ENCODE results near the gene LHX5. TPM values are rescaled to one million over a fixed set of nuclear protein-coding genes. Genes with fewer than 3 reads are reported as not detected.
A peak's percentile ranks its signal among the peaks of the same experiment; 100 is the strongest.

Gene LHX5
- total RNA-seq, 2 donors from 2014 or later = not detected

DNA sequence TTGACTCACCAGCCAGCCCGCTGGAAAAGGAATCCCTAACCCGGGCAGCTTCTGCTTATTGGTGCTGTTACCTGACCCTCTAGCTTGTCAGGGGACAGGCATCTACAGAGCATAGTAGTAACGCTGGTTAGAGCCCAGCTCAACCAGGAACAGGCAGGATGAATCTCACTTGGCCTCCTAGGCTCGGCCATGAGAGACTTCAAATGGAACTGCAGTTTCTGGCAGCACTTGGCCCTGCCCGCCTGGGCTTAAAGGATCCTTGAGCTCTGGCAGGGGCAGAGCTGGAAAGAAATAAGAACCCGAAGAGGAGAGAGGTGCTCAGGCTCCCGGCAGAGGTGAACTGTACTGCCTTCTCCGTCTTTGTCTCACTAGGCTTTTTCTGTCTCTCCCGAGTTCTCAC, 2.3 kb upstream of the LHX5 start:
- no peaks in the 10 kb centered on the region for H3K9me3 Mint-ChIP-seq
- H3K27ac Mint-ChIP-seq = no peak overlapping the region
- no peak for DNase-seq (ENCODE audit: low spot score)
- H3K27me3 Mint-ChIP-seq = peaks cover 37 to 54% of the 10 kb centered on the region in 2 donors
- H3K4me1 Mint-ChIP-seq (ENCODE audit: low read depth in 2 of 2) = peaks cover 0 to 6% of the 10 kb centered on the region in 2 donors
- H3K4me3 Mint-ChIP-seq = peak overlapping the region; percentile 11
- ATAC-seq = no peak
- peaks cover under 1% of the 10 kb centered on the region for H3K36me3 Mint-ChIP-seq

DNA sequence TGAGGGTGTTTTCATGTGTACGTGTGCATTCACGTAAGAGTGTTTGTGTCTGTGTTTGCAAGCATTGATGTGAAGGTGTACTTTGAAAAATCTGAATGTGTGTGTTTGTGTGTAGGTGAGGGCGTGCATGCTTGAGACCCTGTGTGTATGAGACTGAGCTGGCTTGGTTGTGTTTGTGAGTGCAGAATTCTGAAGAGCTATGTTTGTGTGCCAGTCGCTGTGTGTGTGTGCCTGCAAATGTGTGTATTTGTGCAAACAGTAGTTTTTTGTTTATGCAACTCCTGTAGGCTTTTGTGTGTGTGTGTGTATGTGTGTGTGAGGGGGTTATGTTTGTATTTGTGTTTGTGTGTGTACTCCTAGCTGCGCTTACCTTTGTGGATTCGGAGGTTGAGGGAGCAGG, 1.7 kb upstream of the LHX5 start:
- Mint-ChIP-seq H3K27me3 (peaks cover 33 to 57% of the 10 kb centered on the region in 2 donors), H3K9me3 (no peaks in the 10 kb centered on the region), H3K27ac (no peak overlapping the region), H3K4me3 (no peak overlapping the region), H3K36me3 (no peaks in the 10 kb centered on the region), H3K4me1 (ENCODE audit: low read depth in 2 of 2) (peaks cover 0 to 6% of the 10 kb centered on the region in 2 donors)
- ATAC-seq (no peak), DNase-seq (ENCODE audit: low spot score) (no peak)

DNA sequence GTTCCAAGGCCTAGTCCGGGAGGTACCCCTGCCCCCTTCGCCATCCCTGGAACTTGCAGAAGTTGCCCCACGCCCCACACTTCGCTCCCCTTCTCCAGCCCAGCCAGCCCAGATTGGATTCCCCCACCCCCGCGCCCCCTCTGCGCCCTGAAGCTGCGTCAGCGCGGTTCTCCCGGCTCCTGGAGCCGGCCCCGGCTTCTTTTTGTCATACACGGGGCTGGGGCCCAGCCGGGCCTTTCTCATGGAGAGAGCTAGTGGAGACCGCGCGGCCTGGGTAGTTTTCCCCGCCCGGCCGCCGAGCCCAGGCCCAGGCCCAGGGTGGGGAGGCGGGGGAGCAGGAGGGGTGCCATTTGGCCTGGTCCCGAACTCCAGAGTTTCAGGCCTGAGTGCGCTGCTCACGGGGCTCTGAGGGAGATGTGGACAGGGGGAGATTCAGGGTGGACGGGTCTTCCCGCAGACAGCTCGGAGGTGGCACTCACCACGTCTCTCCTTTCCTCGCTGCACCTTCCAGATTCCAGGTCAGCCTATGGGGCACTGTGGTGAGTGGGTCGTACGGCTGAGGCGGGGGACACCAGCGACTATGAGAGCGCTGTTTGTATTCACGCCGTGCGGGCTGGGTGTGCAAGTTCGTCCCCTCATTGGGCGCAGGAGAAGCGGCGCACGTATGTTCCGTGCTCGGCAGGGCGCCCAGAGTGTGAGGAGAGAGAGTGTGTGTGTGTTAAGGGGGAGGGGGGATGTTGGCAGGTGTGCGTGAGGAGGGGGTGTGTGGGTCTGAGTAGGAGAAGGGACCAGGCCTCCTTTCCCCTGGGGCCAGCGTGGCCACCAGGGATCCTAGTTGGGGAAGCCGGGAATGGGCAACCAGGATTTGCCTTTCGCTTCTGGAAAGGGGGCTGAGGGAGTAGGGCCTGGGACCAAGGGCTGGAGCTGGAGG, 785 bp upstream of the LHX5 start:
- no peak overlapping the region for H3K4me3 Mint-ChIP-seq
- peaks cover 27 to 53% of the 10 kb centered on the region in 2 donors for H3K27me3 Mint-ChIP-seq
- H3K4me1 Mint-ChIP-seq (ENCODE audit: low read depth in 2 of 2) = peaks cover 0 to 6% of the 10 kb centered on the region in 2 donors
- no peaks in the 10 kb centered on the region for H3K9me3 Mint-ChIP-seq
- H3K27ac Mint-ChIP-seq = no peak overlapping the region
- no peak for DNase-seq (ENCODE audit: low spot score)
- ATAC-seq = no peak
- H3K36me3 Mint-ChIP-seq = no peaks in the 10 kb centered on the region

DNA sequence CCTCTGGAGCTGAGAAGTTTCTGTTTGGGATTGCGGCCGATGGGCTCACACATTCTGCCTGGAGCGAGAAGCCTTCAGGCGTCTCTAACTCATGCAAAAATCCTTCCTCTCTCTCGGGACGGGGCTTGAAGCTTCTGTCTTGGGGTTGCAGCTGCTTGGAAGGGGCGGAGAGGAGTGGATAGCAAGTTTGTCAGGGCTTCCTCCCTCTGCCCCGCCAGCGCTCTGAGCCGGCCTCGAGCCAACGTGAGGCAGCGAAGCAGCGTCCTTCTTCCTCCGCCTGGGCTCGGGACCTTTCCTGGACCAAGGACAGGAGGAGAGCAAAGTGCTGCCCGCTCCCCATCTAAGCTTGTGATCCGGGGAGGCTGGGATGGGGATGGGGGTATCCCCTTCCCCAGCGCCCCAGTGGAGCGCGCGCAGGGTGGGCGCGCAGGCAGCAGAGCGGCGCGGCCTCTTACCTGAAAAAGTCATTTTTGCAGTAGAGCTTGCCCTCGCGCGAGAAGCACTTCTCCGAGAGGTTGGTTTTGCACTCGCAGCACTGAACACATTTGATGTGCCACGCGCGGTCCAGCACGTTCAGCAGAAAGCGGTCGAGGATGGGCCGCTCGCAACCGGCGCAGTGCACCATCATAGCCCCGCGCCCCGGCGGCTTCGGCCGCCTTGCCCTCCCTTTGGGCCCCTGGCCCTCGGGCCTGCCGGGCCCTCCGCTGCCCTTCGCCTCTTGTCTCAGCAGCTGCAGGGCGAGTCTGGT, 626 bp downstream of the LHX5 start:
- no peaks in the 10 kb centered on the region for H3K9me3 Mint-ChIP-seq
- peaks cover 4 to 12% of the 10 kb centered on the region in 2 donors for H3K4me1 Mint-ChIP-seq (ENCODE audit: low read depth in 2 of 2)
- no peak overlapping the region for H3K4me3 Mint-ChIP-seq
- no peak overlapping the region for H3K27ac Mint-ChIP-seq
- no peak for DNase-seq (ENCODE audit: low spot score)
- ATAC-seq = no peak
- peaks cover 38 to 57% of the 10 kb centered on the region in 2 donors for H3K27me3 Mint-ChIP-seq
- no peaks in the 10 kb centered on the region for H3K36me3 Mint-ChIP-seq

DNA sequence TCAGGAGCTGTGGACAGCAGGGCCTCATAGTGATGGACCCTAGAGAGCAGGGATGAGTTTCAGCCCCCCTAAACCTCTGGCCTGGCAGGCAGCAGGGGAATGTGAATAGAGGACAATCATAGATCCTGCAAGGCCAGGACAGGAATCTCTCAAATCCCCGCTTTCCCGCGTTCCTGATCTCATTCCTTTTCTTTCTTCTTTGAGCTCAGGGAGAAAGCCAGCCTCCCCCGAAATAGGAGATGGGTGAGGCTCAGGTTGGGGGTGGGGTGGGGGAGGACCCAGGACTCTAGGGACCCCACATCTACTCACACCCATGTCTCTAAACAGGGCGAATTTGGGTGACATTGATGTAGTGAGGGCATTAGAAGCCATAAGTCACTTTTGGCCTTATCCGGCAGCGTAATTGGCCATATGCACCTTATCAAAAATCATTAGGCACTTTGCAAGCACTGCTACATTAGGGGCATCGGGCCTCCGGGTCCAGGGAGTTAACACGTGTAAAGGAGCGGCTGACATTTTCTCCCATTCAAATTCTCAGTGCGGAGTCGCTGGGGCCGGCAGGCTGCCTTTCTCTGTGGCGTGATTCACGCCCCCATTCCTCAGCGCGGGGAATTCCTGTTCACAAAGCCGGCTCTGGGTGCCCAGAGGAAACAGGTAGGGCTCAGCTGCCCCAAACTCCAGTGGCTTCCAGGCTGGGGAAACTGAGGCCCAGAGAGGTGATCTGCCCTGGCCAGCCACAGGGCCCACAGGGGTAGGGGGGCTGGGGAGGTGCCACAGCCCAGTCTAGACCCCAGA, 1.5 kb downstream of the LHX5 start:
- no peak overlapping the region for H3K4me3 Mint-ChIP-seq
- DNase-seq (ENCODE audit: low spot score) (no peak), ATAC-seq (no peak)
- no peak overlapping the region for H3K27ac Mint-ChIP-seq
- H3K4me1 Mint-ChIP-seq (ENCODE audit: low read depth in 2 of 2) = peaks cover 4 to 14% of the 10 kb centered on the region in 2 donors
- no peaks in the 10 kb centered on the region for H3K36me3 Mint-ChIP-seq
- no peaks in the 10 kb centered on the region for H3K9me3 Mint-ChIP-seq
- H3K27me3 Mint-ChIP-seq = peaks cover 37 to 52% of the 10 kb centered on the region in 2 donors

DNA sequence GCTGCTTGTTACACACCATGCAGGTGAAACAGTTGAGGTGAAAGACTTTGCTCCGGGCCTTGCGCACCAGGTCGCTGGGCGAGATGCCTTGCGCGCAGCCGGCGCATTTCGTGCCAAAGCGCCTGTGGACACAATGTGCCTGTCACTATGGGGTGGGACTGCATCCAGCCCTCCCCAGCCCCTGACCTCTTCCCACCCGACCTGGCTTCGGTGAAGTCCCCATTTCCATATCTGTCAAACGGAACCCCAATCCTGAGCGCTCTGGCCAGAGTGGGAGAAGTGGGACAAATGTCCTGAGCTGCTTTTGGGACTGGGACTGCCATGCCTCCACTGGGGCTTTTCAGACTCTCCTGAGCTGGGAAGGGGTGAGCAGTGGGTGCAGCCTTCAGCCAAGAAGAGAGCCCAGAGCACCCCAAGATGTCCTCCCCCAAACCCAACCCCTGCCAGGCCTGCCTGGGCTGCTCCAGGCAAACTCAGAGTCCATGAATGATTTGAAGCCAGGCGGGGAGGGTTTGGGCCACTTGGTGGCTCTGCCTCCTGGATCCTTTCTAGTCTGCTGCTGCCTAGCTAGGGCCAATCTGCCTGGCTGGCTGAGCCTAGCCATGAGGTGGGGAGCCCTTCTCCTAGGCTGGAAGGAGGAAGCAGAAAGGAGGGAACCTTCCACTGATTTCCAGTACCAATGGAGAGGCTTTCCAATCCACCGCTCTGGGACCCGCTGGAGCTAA, 2.3 kb downstream of the LHX5 start:
- Mint-ChIP-seq H3K9me3 (no peaks in the 10 kb centered on the region), H3K36me3 (no peaks in the 10 kb centered on the region)

DNA sequence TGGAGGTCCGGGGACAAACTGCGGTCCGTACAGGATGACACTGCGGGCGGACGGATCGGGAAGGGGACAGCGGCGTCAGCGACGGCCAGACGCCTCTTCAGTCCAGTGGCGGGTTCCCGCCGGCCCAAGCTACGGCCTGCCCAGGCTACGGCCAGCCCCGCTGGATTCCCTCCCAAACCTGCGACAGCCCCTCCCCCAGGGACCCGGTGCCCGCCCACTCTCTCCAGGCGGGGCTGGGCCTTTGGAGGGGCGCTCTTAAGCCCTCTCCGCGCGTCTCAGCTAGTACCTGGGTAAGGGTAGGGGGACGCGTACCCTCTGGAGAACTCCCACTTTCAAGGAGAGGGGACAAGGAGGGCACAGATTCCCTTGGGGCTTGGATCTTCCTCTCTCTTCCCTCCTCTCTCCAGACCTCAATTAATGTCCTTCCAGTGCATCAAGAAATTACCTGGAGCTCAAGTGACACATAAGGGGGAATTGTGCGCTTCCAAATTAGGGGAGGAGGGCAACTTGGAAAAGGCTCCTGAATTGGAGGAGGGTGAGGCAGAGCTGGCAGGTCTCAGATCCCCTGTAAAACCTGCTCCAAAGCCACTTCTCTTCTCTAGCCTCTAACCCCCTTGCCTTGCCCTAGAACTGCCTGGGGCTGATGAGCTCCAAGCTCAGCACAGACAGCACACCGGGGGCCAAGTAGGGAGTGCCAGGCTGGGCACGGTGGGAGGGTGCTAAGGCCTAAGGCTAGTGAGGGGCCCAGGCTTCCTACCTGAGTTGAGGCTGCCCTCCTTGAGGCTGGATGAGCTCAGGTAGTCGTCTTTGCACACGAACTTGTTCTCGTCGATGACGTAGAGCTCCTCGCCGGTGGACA, 3.1 kb downstream of the LHX5 start:
- DNase-seq (ENCODE audit: low spot score) = no peak
- ATAC-seq = no peak
- Mint-ChIP-seq H3K27ac (no peak overlapping the region), H3K4me3 (no peak overlapping the region), H3K4me1 (ENCODE audit: low read depth in 2 of 2) (peaks cover 9 to 13% of the 10 kb centered on the region in 2 donors), H3K9me3 (no peaks in the 10 kb centered on the region), H3K27me3 (peaks cover 29 to 47% of the 10 kb centered on the region in 2 donors), H3K36me3 (peaks cover 5% of the 10 kb centered on the region)

More for the DNA sequence above, 2.3 kb downstream of the LHX5 start:
- peaks cover 29 to 46% of the 10 kb centered on the region in 2 donors for H3K27me3 Mint-ChIP-seq
- ATAC-seq (no peak), DNase-seq (ENCODE audit: low spot score) (no peak)
- H3K4me3 Mint-ChIP-seq = no peak overlapping the region
- H3K4me1 Mint-ChIP-seq (ENCODE audit: low read depth in 2 of 2) = peaks cover 4 to 11% of the 10 kb centered on the region in 2 donors
- no peak overlapping the region for H3K27ac Mint-ChIP-seq

DNA sequence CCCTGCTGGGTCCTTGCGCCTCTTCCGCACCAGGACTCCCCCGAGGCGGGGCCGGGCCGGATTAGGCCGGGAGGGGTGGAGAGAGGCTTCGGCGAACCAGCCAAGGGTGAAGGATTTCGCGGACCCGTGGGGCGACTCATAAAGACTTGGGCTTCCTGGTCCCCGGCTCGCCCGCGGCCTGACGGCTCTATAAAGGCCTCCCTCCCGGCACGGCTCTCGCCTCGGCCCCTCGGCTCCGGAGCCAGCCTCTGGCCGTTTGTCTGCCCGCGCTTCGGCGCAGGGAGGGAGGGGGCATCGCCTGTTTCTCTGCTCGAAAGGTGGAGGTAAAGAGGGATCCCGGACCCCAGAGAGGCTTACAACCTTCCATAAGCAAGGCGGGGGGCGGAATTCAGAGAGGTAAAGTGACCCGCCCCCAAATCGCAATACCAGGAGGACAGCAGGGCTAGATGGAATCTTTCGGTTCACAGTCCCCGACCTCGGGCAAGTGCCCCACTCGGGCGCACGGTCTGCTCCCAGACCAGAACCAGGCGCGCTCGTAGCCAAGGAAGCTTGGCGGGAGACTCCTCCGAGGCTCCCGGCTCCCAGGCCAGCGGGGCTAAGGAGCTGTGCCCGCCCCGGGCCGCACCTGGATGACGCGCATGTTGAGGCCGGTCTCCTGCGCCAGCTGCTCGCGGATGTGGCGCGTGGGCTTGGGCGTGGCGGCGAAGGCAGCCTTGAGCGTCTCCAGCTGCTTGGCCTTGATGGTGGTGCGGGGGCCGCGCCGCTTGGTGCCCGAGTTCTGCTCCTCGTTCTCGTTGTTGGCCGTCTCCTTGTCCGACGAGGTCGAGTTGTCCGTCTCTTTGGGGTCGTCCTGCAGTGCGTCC, 3.9 kb downstream of the LHX5 start:
- Mint-ChIP-seq H3K27me3 (peaks cover 28 to 42% of the 10 kb centered on the region in 2 donors), H3K4me1 (ENCODE audit: low read depth in 2 of 2) (peaks cover 13 to 15% of the 10 kb centered on the region in 2 donors), H3K36me3 (peaks cover 6% of the 10 kb centered on the region), H3K4me3 (no peak overlapping the region), H3K27ac (no peak overlapping the region), H3K9me3 (no peaks in the 10 kb centered on the region)
- DNase-seq (ENCODE audit: low spot score) = no peak
- ATAC-seq = no peak

DNA sequence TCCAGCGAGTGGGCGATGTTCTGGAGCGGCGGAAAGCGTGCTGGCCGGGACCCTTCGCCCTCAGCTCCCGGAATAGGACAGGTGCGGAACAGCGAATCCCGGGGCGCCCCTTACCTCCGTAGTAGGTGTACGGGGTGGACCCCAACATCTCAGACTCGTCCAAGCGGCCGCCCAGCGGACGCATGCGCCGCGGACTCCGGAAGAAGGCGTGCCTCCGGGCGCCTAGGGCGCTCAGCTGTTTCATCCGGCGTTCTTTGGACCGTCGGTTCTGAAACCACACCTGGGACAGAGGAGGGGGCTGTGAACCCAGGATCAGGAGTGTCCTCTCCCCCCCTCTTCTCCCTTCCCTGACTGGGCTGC, 4.5 kb downstream of the LHX5 start:
- Mint-ChIP-seq H3K9me3 (no peaks in the 10 kb centered on the region), H3K4me1 (ENCODE audit: low read depth in 2 of 2) (peaks cover 18% of the 10 kb centered on the region in 2 donors), H3K27me3 (peaks cover 34 to 42% of the 10 kb centered on the region in 2 donors), H3K27ac (no peak overlapping the region), H3K4me3 (peak overlapping the region; percentile 32), H3K36me3 (peaks cover 6% of the 10 kb centered on the region)
- no peak for ATAC-seq
- DNase-seq (ENCODE audit: low spot score) = no peak

DNA sequence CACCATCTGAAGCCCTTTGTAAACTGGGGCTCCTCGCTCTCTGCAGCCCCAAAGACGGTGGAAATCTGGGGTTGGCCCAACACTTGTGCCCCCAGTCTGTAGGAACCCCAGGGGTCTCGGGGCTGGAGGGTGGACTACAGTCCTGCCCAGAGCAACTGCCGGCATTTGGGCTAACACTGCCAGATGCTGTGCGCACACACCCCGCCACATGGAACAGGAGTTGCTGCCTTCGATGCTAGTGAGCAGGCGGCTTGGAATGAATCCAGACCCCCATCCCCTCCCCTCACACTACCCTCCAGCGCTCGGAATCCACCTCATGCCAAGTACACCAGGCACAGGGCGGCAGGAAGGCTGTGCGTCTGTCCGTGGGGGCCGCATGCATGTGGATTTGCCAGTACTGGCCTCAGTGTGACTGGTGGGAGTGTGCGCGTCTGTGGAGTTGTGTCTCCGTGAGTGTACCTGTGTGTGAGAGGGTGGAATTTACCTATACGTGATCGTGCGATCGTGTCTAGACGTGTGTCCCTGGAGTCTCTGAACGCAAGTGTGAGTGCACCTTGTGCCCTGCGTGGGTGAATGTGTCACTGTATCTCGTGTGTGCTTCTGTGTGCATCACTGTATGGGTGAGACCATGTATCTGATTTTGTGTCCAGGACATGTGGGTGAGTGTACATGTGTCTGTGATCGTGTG, 5.1 kb downstream of the LHX5 start:
- Mint-ChIP-seq H3K36me3 (peaks cover 6% of the 10 kb centered on the region), H3K9me3 (no peaks in the 10 kb centered on the region), H3K27me3 (peaks cover 38 to 39% of the 10 kb centered on the region in 2 donors), H3K27ac (no peak overlapping the region), H3K4me1 (ENCODE audit: low read depth in 2 of 2) (peaks cover 18 to 20% of the 10 kb centered on the region in 2 donors), H3K4me3 (peak overlapping the region; percentile 32)
- ATAC-seq = no peak
- DNase-seq (ENCODE audit: low spot score) = no peak

DNA sequence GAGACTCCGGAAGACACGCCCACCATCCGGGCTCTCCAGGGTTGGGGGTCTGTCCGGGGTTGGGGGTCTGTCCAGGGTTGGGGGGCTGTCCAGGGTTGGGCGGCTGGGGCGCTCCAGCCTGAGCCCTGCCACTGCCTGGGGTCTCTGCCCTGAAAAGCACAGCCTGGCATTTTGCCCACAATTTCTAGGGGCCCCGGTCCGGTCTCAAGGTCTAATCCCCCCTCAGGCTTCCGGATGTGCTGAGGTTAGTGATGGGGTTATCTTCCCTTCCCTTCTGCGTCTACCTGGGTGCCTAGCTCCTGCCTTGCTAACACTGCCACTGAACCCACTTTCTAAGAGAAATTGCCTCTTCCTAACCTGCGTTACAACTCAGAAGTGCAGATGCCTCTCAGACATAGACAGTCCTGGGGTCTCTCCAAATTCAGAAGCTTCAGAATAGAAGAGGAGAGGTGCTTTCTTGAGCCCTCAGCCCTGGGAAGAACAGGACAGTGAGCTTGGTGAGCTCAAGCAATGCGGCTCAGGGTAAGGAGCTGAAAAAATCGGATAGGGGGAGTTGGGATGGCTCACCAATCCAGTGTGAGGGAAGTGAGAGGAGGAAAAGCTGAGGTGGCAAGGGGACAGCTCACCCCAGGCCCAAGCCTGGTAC, 5.7 kb downstream of the LHX5 start:
- Mint-ChIP-seq H3K36me3 (peaks cover 6% of the 10 kb centered on the region), H3K27me3 (peaks cover 41 to 44% of the 10 kb centered on the region in 2 donors), H3K4me3 (peak overlapping the region; percentile 15), H3K9me3 (no peaks in the 10 kb centered on the region), H3K4me1 (ENCODE audit: low read depth in 2 of 2) (peaks cover 18 to 22% of the 10 kb centered on the region in 2 donors), H3K27ac (no peak overlapping the region)
- DNase-seq (ENCODE audit: low spot score) (no peak), ATAC-seq (no peak)
